Upper lobe of left lung (tissue), 6 donors: ENCODE data around the gene XYLT2. TPM values are rescaled to one million over a fixed set of nuclear protein-coding genes. Genes with fewer than 3 reads are reported as not detected.

ENCODE experiments used
- ATAC-seq, 2 donors: fragments of 200-7000 bp; cut with Tn5 transposase; one replicate each; pipeline ENCODE4 v1.9.1; 2022; ENCODE audit warnings: mild to moderate bottlenecking in 2 of 2, moderate library complexity in 2 of 2; ENCODE audit not compliant: low FRiP score in 2 of 2
- DNase-seq, 2 donors: peaks; one replicate each; pipeline ENCODE4 v3.0.0-alpha.2; 2019 to 2020
- H3K27ac ChIP-seq, 4 donors: fragments of 200-600 bp; sonication (generic); one replicate each; pipeline ENCODE4 v1.5.1; 2016 to 2019
- H3K27me3 ChIP-seq, 4 donors: fragments of 200-600 bp; sonication (generic); one replicate each; pipeline ENCODE4 v1.5.1; 2017 to 2019
- H3K36me3 ChIP-seq, 4 donors: fragments of 200-600 bp; sonication (generic); one replicate each; pipeline ENCODE4 v1.5.1; 2016 to 2019
- H3K4me1 ChIP-seq, 4 donors: fragments of 200-600 bp; sonication (generic); one replicate each; pipeline ENCODE4 v1.5.1; 2018 to 2019
- H3K4me3 ChIP-seq, 4 donors: fragments of 200-600 bp; sonication (generic); one replicate each; pipeline ENCODE4 v1.5.1; 2017 to 2019; ENCODE audit warnings: mild to moderate bottlenecking in 2 of 4, moderate library complexity in 1 of 4
- H3K9me3 ChIP-seq, 4 donors: fragments of 200-600 bp; sonication (generic); one replicate each; pipeline ENCODE4 v1.5.1; 2018 to 2019
- EP300 ChIP-seq, 4 donors: sonication (generic); formaldehyde crosslinking; IDR thresholded peaks; one replicate each; pipeline ENCODE4 v1.5.1; 2017; ENCODE audit warnings: antibody characterized with exemption in 4 of 4, control low read depth in 2 of 4
- POLR2A ChIP-seq, 4 donors: fragments of 450-650 bp; IDR thresholded peaks; one replicate each; pipeline ENCODE4 v1.5.1; 2016 to 2017; ENCODE audit warnings: antibody characterized with exemption in 4 of 4, mild to moderate bottlenecking in 2 of 4
- POLR2AphosphoS5 ChIP-seq, 2 donors: sonication (generic); formaldehyde crosslinking; IDR thresholded peaks; one replicate each; pipeline ENCODE4 v1.5.1; 2017; ENCODE audit warnings: antibody characterized with exemption in 2 of 2
- WGBS, 2 donors: methylation state at CpG; one replicate each; pipeline ENCODE4 v1.1.5; 2017 to 2018; 5-methylcytosine and 5-hydroxymethylcytosine counted together
- total RNA-seq, 6 donors: library from RNA; depleted of rRNA in 4 of 6; stranded (reverse); fragments of >200 nt in 4 of 6; gene quantifications; one replicate each; pipeline versions ENCODE4 v1.1.0 to v1.2.1, GENCODE V29; 2016 to 2021
- TF ChIP-seq, protein P1 (sequence below), 6 experiments: fragments of 450-650 bp in 4 of 6; fragments of 200-600 bp in 2 of 6; sonication (generic) in 2 of 6; IDR thresholded peaks; one replicate each; pipeline ENCODE4 v1.5.1; 2016 to 2019; ENCODE audit warnings: antibody characterized with exemption in 6 of 6
- donor health status: DM: no; HTN: no; CAD: no; lungs with moderate emphysema.
- donor health status: DM: no; HTN: yes; CAD: no; lungs with severe emphysema.

Gene XYLT2
- total RNA-seq, 6 donors from 2014 or later = 16.4 to 33.5 (median 19.2) TPM

GRCh38 chr17:50375858-50376538 lies 30.1 kb downstream of the XYLT2 start:
- Histone ChIP-seq H3K36me3 (peaks cover 2 to 11% (median 8%) of the 10 kb centered on the region in 4 donors), H3K4me3 (no peak overlapping the region), H3K9me3 (no peaks in the 10 kb centered on the region), H3K27ac (no peak overlapping the region), H3K27me3 (no peaks in the 10 kb centered on the region), H3K4me1 (peaks cover 12 to 22% (median 16%) of the 10 kb centered on the region in 4 donors)
- DNase-seq (no peak), ATAC-seq (no peak)
- TF ChIP-seq, protein P1, sequence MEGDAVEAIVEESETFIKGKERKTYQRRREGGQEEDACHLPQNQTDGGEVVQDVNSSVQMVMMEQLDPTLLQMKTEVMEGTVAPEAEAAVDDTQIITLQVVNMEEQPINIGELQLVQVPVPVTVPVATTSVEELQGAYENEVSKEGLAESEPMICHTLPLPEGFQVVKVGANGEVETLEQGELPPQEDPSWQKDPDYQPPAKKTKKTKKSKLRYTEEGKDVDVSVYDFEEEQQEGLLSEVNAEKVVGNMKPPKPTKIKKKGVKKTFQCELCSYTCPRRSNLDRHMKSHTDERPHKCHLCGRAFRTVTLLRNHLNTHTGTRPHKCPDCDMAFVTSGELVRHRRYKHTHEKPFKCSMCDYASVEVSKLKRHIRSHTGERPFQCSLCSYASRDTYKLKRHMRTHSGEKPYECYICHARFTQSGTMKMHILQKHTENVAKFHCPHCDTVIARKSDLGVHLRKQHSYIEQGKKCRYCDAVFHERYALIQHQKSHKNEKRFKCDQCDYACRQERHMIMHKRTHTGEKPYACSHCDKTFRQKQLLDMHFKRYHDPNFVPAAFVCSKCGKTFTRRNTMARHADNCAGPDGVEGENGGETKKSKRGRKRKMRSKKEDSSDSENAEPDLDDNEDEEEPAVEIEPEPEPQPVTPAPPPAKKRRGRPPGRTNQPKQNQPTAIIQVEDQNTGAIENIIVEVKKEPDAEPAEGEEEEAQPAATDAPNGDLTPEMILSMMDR (IDR thresholded peaks at IDR 0.05) = no peak
- no peak for TF ChIP-seq POLR2A (IDR thresholded peaks at IDR 0.05)
- WGBS, 2 donors = 72 to 73% methylated on average over 5 of the region's 5 CpGs

- no peak for ATAC-seq
- H3K4me1 ChIP-seq = no peaks in the 10 kb centered on the region
- H3K9me3 ChIP-seq = no peaks in the 10 kb centered on the region
- no peak overlapping the region for H3K27ac ChIP-seq
- TF ChIP-seq EP300 (IDR thresholded peaks at IDR 0.05) (no peak), POLR2A (IDR thresholded peaks at IDR 0.05) (no peak)
- no peaks in the 10 kb centered on the region for H3K27me3 ChIP-seq
- peaks cover 23 to 46% (median 43%) of the 10 kb centered on the region in 4 donors for H3K36me3 ChIP-seq
- DNase-seq = no peak
- no peak overlapping the region for H3K4me3 ChIP-seq
- 89 to 94% methylated on average over 6 of the region's 6 CpGs for WGBS, 2 donors
Measured at GRCh38 chr17:50379351-50380132, 33.6 kb downstream of the XYLT2 start.

GRCh38 chr17:50380369-50381259 lies 34.7 kb downstream of the XYLT2 start:
- peaks cover 33 to 57% (median 53%) of the 10 kb centered on the region in 4 donors for H3K36me3 ChIP-seq
- WGBS, 2 donors = 82 to 93% methylated on average over 11 to 13 of the region's 13 CpGs
- TF ChIP-seq EP300 (IDR thresholded peaks at IDR 0.05) (no peak), POLR2A (IDR thresholded peaks at IDR 0.05) (no peak), POLR2AphosphoS5 (IDR thresholded peaks at IDR 0.05) (no peak)
- TF ChIP-seq, protein P1 (IDR thresholded peaks at IDR 0.05) = no peak
- no peak overlapping the region for H3K27ac ChIP-seq
- no peaks in the 10 kb centered on the region for H3K9me3 ChIP-seq
- H3K4me3 ChIP-seq = no peak overlapping the region
- ATAC-seq = peak in 1 of 2 donors; percentile 13
- DNase-seq = no peak
- H3K27me3 ChIP-seq = no peaks in the 10 kb centered on the region
- no peaks in the 10 kb centered on the region for H3K4me1 ChIP-seq

DNA sequence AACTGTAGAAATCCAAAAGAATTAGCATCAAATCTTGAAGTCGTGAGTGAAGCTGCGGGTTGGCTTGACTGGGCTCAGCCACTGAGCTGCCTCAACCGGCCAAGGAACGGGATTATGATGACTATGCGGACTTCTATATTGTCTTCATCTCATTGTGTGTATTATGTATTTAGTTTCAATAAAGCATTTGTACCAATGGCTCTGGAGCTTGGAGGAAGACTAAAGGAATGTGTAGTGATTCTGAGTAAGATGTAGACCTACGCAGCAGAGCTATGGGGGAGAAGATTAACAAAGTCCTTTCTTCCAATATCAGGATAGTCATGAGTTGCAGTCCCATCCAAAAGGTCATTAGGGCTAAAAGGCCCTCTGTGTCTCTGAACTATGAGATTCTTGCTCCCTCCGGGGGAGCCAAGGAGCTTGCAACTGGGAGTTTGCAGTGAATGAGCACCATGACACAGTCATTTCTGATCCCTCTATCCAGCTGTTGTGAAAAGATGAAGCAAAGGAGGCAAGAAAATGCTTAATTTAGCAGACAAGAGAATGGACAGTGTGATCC lies 35.4 kb downstream of the XYLT2 start:
- no peak overlapping the region for H3K27ac ChIP-seq
- ATAC-seq = no peak
- DNase-seq = no peak
- H3K27me3 ChIP-seq = no peaks in the 10 kb centered on the region
- peaks cover 39 to 64% (median 60%) of the 10 kb centered on the region in 4 donors for H3K36me3 ChIP-seq
- no peak for TF ChIP-seq POLR2AphosphoS5 (IDR thresholded peaks at IDR 0.05)
- TF ChIP-seq POLR2A (IDR thresholded peaks at IDR 0.05) = no peak
- TF ChIP-seq, protein P1 (IDR thresholded peaks at IDR 0.05) = no peak
- no peak for TF ChIP-seq EP300 (IDR thresholded peaks at IDR 0.05)
- no peak overlapping the region for H3K4me3 ChIP-seq
- WGBS, 2 donors = 91 to 95% methylated on average over 7 of the region's 7 CpGs
- no peaks in the 10 kb centered on the region for H3K4me1 ChIP-seq
- H3K9me3 ChIP-seq = no peaks in the 10 kb centered on the region
